Tibial artery (tissue), 4 donors: ENCODE data around the gene STOML1.
"Not testable (repeated sequence)": the region's sequence is repeated elsewhere in the genome, so short reads cannot be mapped to it uniquely, and the experiment has no call there.

Experiments
- DNase-seq, 2 donors: peaks; one replicate each; pipeline ENCODE4 v3.0.0-alpha.2; 2019
- H3K27ac ChIP-seq, 2 donors: fragments of 200-600 bp; sonication (generic) in 1 of 2; 1 replicate in 1 of 2; 2 replicates in 1 of 2; pipeline ENCODE4 v1.5.1; 2018 to 2019; ENCODE audit warnings: mild to moderate bottlenecking in 1 of 2
- H3K27me3 ChIP-seq, 2 donors: fragments of 200-600 bp; sonication (generic) in 1 of 2; one replicate each; pipeline versions ENCODE4 v1.5.1 to v1.6.0; 2016 to 2019
- H3K36me3 ChIP-seq, 3 donors: fragments of 200-600 bp; sonication (generic) in 2 of 3; one replicate each; pipeline ENCODE4 v1.5.1; 2016 to 2019; ENCODE audit warnings: mild to moderate bottlenecking in 2 of 3
- H3K4me1 ChIP-seq, 4 donors: fragments of 200-600 bp; sonication (generic) in 2 of 4; 1 replicate in 3 of 4; 2 replicates in 1 of 4; pipeline ENCODE4 v1.5.1; 2016 to 2019
- H3K4me3 ChIP-seq, 2 donors: fragments of 200-600 bp; sonication (generic) in 1 of 2; 1 replicate in 1 of 2; 2 replicates in 1 of 2; pipeline ENCODE4 v1.5.1; 2018 to 2019; ENCODE audit warnings: mild to moderate bottlenecking in 2 of 2
- H3K9me3 ChIP-seq, 3 donors: fragments of 200-600 bp; sonication (generic) in 1 of 3; one replicate each; pipeline ENCODE4 v1.5.1; 2016 to 2019
- CTCF ChIP-seq, 2 experiments: fragments of 200-600 bp in 1 of 2; fragments of 450-650 bp in 1 of 2; IDR thresholded peaks; one replicate each; pipeline ENCODE4 v1.5.1; 2017 to 2019; ENCODE audit warnings: antibody characterized with exemption in 2 of 2, mild to moderate bottlenecking in 1 of 2, moderate library complexity in 1 of 2
- intact Hi-C: fragments of 100-400 bp; cut with DNase I; formaldehyde crosslinking; loops from one replicate; pipeline ENCODE4 v1.15.0; 2023; ENCODE audit warnings: low total_unique reads

Gene STOML1

DNA sequence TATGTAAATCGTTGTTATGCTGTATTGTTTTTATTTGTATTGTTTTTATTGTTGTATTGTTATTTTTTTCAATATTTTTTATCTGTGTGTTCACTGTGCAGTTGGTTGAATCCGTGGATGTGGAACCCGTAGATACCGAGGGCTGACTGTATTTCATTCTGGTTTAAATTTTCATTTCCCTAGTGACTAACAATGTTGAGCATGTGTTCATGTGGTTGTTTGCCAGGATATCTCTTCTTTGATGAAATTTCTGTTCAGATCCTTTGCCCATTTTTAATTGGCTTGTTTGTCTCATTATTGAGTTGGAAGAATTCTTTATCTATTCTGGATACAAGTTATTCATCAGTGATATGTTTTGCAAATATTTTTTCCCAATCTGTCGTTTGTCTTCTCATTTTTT is 29.7 kb downstream of the STOML1 start:
- H3K27me3 ChIP-seq, result no peaks in the 10 kb centered on the region

GRCh38 chr15:73960472-73961070 is 31.5 kb downstream of the STOML1 start:
- not testable (repeated sequence) for H3K27me3 ChIP-seq, H3K36me3 ChIP-seq, H3K4me3 ChIP-seq, H3K27ac ChIP-seq, H3K9me3 ChIP-seq
- H3K4me1 ChIP-seq, result peaks cover 0 to 25% (median 19%) of the 10 kb centered on the region in 4 donors
- intact Hi-C loops, result loop anchor here (10.0 kb wide), 2 partner anchors 66 to 344 kb away; no protein-coding TSS in a partner anchor
- DNase-seq, result peak in 1 of 2 donors; percentile 19

More for the DNA sequence above, 29.7 kb downstream of the STOML1 start:
- Histone ChIP-seq H3K9me3 (no peaks in the 10 kb centered on the region), H3K4me3 (no peak overlapping the region), H3K27ac (no peak overlapping the region), H3K36me3 (no peaks in the 10 kb centered on the region), H3K4me1 (peaks cover 0 to 12% (median 6%) of the 10 kb centered on the region in 4 donors)
- no peak for TF ChIP-seq CTCF (IDR thresholded peaks at IDR 0.05)
- intact Hi-C loops, result loop anchor here (10.0 kb wide), 2 partner anchors 68 to 342 kb away; no protein-coding TSS in a partner anchor
- no peak for DNase-seq

DNA sequence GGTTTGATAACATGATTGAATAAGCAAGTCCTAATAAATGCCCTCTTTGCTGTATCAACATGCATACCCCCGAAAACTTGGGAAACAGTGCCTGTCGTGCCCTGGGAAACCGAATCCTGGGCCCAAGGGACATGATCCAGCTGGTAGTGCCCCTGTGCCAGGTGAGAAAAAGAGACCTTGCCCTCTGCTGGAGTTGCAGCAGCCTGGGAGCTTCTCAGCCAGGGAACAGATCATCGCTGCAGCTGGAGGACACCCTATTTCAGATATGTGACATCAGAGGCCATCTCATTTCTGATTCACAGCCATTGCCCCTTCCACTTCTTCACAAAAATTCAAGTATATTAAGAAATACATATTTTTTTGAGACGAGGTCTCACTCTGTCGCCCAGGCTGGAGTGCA is 32.3 kb downstream of the STOML1 start:
- no peaks in the 10 kb centered on the region for H3K27me3 ChIP-seq
- intact Hi-C loops, result loop anchor here (10.0 kb wide), 2 partner anchors 65 to 345 kb away; no protein-coding TSS in a partner anchor
- peak in 1 of 2 donors; percentile 41 for DNase-seq

GRCh38 chr15:73959012-73959581 is 33.0 kb downstream of the STOML1 start:
- no peak overlapping the region for H3K4me3 ChIP-seq
- no peaks in the 10 kb centered on the region for H3K27me3 ChIP-seq
- intact Hi-C loops, result no loop called here
- no peak overlapping the region for H3K27ac ChIP-seq
- TF ChIP-seq CTCF (IDR thresholded peaks at IDR 0.05), result no peak
- H3K36me3 ChIP-seq, result no peaks in the 10 kb centered on the region
- DNase-seq, result peak in 1 of 2 donors; percentile 20
- no peaks in the 10 kb centered on the region for H3K9me3 ChIP-seq
- H3K4me1 ChIP-seq, result peaks cover 0 to 16% (median 13%) of the 10 kb centered on the region in 4 donors

More for the DNA sequence above, 32.3 kb downstream of the STOML1 start:
- H3K4me3 ChIP-seq, result no peak overlapping the region
- no peak overlapping the region for H3K27ac ChIP-seq
- H3K36me3 ChIP-seq, result no peaks in the 10 kb centered on the region
- no peaks in the 10 kb centered on the region for H3K9me3 ChIP-seq
- H3K4me1 ChIP-seq, result peaks cover 0 to 19% (median 15%) of the 10 kb centered on the region in 4 donors
- TF ChIP-seq CTCF (IDR thresholded peaks at IDR 0.05), result no peak

GRCh38 chr15:73957785-73958184 is 34.3 kb downstream of the STOML1 start:
- no peaks in the 10 kb centered on the region for H3K36me3 ChIP-seq
- TF ChIP-seq CTCF (IDR thresholded peaks at IDR 0.05), result no peak
- no peaks in the 10 kb centered on the region for H3K9me3 ChIP-seq
- intact Hi-C loops, result no loop called here
- peaks cover 0 to 27% (median 18%) of the 10 kb centered on the region in 4 donors for H3K4me1 ChIP-seq
- H3K27ac ChIP-seq, result peak overlapping the region in 1 of 2 donors; percentile 42
- H3K4me3 ChIP-seq, result no peak overlapping the region
- DNase-seq, result no peak
- no peaks in the 10 kb centered on the region for H3K27me3 ChIP-seq

- no peaks in the 10 kb centered on the region for H3K9me3 ChIP-seq
- H3K27ac ChIP-seq, result peak overlapping the region; percentile 37 to 42
- no peaks in the 10 kb centered on the region for H3K36me3 ChIP-seq
- DNase-seq, result peak in 1 of 2 donors; percentile 63
- no peak overlapping the region for H3K4me3 ChIP-seq
- intact Hi-C loops, result no loop called here
- no peak for TF ChIP-seq CTCF (IDR thresholded peaks at IDR 0.05)
- no peaks in the 10 kb centered on the region for H3K27me3 ChIP-seq
- peaks cover 0 to 32% (median 23%) of the 10 kb centered on the region in 4 donors for H3K4me1 ChIP-seq
These were observed 34.8 kb downstream of the STOML1 start for GRCh38 chr15:73957276-73957675.
